Adrenal gland (tissue), 12 donors: Measurements from ENCODE around the gene REEP1. TPM values are rescaled to one million over a fixed set of nuclear protein-coding genes. Genes with fewer than 3 reads are reported as not detected.

Source experiments
- DNase-seq, 7 donors: peaks; one replicate each; pipeline ENCODE4 v3.0.0-alpha.2; 2019 to 2020
- H3K27ac ChIP-seq, 5 donors: fragments of 200-600 bp; sonication (generic) in 4 of 5; 1 replicate in 3 of 5; 2 replicates in 2 of 5; pipeline versions ENCODE4 v1.5.1 to v1.8.0; 2016 to 2020; ENCODE audit warnings: mild to moderate bottlenecking in 1 of 5
- H3K27me3 ChIP-seq: fragments of 200-600 bp; 2 replicates; pipeline ENCODE4 v1.8.0; 2021
- H3K36me3 ChIP-seq, 2 donors: fragments of 200-600 bp; replicated peaks in 1 of 2; 1 replicate in 1 of 2; 2 replicates in 1 of 2; pipeline versions ENCODE4 v1.5.1 to v1.8.0; 2018 to 2022
- H3K4me1 ChIP-seq, 2 donors: fragments of 200-600 bp; replicated peaks in 1 of 2; 1 replicate in 1 of 2; 2 replicates in 1 of 2; pipeline versions ENCODE4 v1.5.1 to v1.8.0; 2018 to 2021
- H3K4me3 ChIP-seq, 4 donors: fragments of 200-600 bp; sonication (generic) in 3 of 4; one replicate each; pipeline ENCODE4 v1.5.1; 2016 to 2018
- H3K9me3 ChIP-seq, 3 donors: fragments of 200-600 bp; sonication (generic) in 1 of 3; replicated peaks in 1 of 3; 1 replicate in 2 of 3; 2 replicates in 1 of 3; pipeline versions ENCODE4 v1.5.1 to v1.8.0; 2016 to 2021
- POLR2A ChIP-seq, 2 donors: fragments of 450-650 bp; IDR thresholded peaks; one replicate each; pipeline ENCODE4 v1.6.1; 2017; ENCODE audit warnings: antibody characterized with exemption in 2 of 2, mild to moderate bottlenecking in 2 of 2, moderate library complexity in 1 of 2
- WGBS, 4 donors: extraction: QIAGEN DNeasy Blood & Tissue Kit in 2 of 4; methylation state at CpG; one replicate each; pipeline versions ENCODE4 v1.1.5 to v1.1.7; 2013 to 2017; 5-methylcytosine and 5-hydroxymethylcytosine counted together
- intact Hi-C, 2 donors: fragments of 100-400 bp; cut with DNase I; formaldehyde crosslinking; loops; one replicate each; pipeline versions ENCODE4 v1.14.1 to v1.15.0; 2022 to 2023
- polyA plus RNA-seq, 3 donors: library from polyadenylated mRNA; stranded (reverse); fragments of 200-250 nt in 2 of 3; fragments of 350-450 nt in 1 of 3; fragmentation: Illumina TruSeq in 1 of 3; extraction: RNeasy Lipid Tissue Mini Kit (QIAGEN cat#74804) in 1 of 3; gene quantifications; one replicate each; pipeline ENCODE4 v1.2.3, GENCODE V29; 2013 to 2014
- total RNA-seq, 9 donors: library from RNA; depleted of rRNA in 4 of 9; stranded (reverse); fragments of >200 nt in 4 of 9; fragments of 120-200 nt in 1 of 9; fragmentation: NEBNext Ultra II Directional in 1 of 9; extraction: Animal tissue kit (Norgen Biotek cat#: 25700) in 1 of 9; gene quantifications; one replicate each; pipeline versions ENCODE4 v1.1.0 to v1.2.4, GENCODE V29; 2013 to 2023
- TF ChIP-seq, protein P1 (sequence below), 6 experiments: fragments of 450-650 bp in 4 of 6; fragments of 200-600 bp in 2 of 6; sonication (generic) in 1 of 6; IDR thresholded peaks; 1 replicate in 5 of 6; 2 replicates in 1 of 6; pipeline versions ENCODE4 v1.5.1 to v1.8.0; 2016 to 2021; ENCODE audit warnings: antibody characterized with exemption in 6 of 6, mild to moderate bottlenecking in 2 of 6, moderate library complexity in 1 of 6
- donor health status: healthy with polysubstance abuse.
- donor health status: Bipolar disorder and iron deficiency.
- donor health status: DM: yes; HTN: yes; CAD: no.
- donor health status: DM: no; HTN: no; CAD: no.
- donor health status: DM: no; HTN: no; CAD: no.
- donor health status: DM: yes; HTN: yes; CAD: no.

The REEP1 gene
- total and polyA plus RNA-seq, 12 donors, result 0.36 to 9.3 (median 3.1) TPM

DNA sequence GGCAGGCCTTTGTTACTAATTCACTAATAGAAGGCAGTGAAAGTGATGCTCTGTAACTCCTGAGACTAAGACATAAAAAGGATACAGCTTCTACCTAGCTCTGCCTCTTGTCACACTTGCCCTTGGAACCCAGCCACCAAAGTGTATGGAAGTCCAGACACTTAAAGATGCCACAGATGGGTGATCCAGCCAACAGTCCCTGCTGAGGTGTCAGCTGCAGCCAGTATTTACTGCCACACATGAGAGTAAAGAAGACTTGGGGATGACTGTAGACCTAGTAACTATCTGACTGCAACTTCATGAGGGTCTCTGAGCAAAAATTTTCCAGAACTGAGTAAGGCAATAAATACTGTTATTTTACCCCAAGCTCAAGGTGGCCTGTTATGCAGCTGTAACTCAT is 151.0 kb downstream of the REEP1 start:
- Histone ChIP-seq H3K27ac (peak overlapping the region in 2 of 5 donors; percentile 55 to 81), H3K4me1 (peaks cover 14 to 61% of the 10 kb centered on the region in 2 donors), H3K9me3 (no peaks in the 10 kb centered on the region), H3K27me3 (no peaks in the 10 kb centered on the region), H3K4me3 (no peak overlapping the region), H3K36me3 (no peaks in the 10 kb centered on the region)
- intact Hi-C loops, result no loop called here
- TF ChIP-seq POLR2A (IDR thresholded peaks at IDR 0.05), result no peak
- TF ChIP-seq, protein P1, sequence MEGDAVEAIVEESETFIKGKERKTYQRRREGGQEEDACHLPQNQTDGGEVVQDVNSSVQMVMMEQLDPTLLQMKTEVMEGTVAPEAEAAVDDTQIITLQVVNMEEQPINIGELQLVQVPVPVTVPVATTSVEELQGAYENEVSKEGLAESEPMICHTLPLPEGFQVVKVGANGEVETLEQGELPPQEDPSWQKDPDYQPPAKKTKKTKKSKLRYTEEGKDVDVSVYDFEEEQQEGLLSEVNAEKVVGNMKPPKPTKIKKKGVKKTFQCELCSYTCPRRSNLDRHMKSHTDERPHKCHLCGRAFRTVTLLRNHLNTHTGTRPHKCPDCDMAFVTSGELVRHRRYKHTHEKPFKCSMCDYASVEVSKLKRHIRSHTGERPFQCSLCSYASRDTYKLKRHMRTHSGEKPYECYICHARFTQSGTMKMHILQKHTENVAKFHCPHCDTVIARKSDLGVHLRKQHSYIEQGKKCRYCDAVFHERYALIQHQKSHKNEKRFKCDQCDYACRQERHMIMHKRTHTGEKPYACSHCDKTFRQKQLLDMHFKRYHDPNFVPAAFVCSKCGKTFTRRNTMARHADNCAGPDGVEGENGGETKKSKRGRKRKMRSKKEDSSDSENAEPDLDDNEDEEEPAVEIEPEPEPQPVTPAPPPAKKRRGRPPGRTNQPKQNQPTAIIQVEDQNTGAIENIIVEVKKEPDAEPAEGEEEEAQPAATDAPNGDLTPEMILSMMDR (IDR thresholded peaks at IDR 0.05), result no peak
- DNase-seq, result no peak

DNA sequence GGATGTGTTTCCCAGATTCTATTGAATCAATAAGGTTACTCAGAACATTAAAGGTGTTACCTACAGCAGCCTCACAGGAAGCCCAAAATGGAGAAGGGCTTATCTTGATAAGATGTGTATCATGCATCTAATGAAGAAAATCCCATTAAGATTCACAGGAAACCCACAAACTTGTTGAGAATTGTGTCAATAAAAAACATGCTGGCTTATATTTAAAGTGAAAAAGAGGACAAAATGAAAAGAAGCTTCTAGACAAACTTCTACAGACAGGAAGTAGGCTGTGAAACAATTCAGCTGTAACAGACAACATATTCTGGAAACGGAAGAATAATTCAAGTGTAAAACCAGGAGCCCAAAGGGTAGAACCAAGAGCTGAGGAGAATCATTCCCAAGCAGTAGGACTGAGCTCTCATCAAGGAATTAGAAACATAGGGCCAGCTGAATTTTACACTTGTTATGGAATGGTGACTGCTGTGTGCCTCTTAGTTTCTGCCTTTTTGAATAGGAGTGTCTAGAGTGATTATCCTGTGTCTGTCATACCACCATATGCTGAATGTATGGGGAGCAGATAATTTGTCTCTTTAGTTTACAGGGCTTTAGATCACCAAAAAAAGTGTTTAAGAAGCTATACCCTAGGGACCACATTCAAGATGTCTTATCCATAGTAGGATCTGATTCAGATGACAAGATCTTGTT is 151.8 kb downstream of the REEP1 start:
- no peaks in the 10 kb centered on the region for H3K36me3 ChIP-seq
- no peaks in the 10 kb centered on the region for H3K9me3 ChIP-seq
- intact Hi-C loops, result no loop called here
- no peak for DNase-seq
- H3K27ac ChIP-seq, result peak overlapping the region in 4 of 5 donors; percentile 55 to 81 (median 76)
- peaks cover 9 to 54% of the 10 kb centered on the region in 2 donors for H3K4me1 ChIP-seq
- TF ChIP-seq POLR2A (IDR thresholded peaks at IDR 0.05), result no peak
- TF ChIP-seq, protein P1 (IDR thresholded peaks at IDR 0.05), result no peak
- peak overlapping the region in 1 of 4 donors; percentile 18 for H3K4me3 ChIP-seq
- WGBS, 4 donors, result 7 to 61% (median 57%) methylated on average over 1 of the region's 1 CpG
- no peaks in the 10 kb centered on the region for H3K27me3 ChIP-seq

DNA sequence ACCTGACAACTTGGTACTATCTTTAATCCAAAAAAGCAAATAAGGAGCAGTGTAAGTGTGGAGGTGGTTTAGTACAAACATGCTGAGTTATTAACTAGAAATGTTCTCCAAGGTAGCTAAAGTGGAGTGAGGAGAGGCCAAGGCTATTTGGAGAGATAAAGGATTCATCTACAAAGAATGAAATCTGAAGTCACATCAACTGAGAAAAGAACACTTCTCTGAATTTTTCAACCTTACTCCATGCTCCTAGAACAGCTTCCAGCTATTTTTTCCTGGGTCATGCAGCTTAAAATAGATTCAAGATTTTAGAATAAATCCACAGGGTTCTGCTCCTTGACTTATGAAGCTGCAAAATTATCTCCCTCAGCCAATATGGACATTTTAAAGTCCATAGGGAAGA is 160.8 kb downstream of the REEP1 start:
- TF ChIP-seq, protein P1 (IDR thresholded peaks at IDR 0.05), result no peak
- TF ChIP-seq POLR2A (IDR thresholded peaks at IDR 0.05), result no peak
- Histone ChIP-seq H3K27ac (peak overlapping the region in 4 of 5 donors; percentile 26 to 42 (median 40)), H3K27me3 (no peaks in the 10 kb centered on the region), H3K4me3 (no peak overlapping the region), H3K4me1 (peaks cover 12 to 38% of the 10 kb centered on the region in 2 donors), H3K9me3 (no peaks in the 10 kb centered on the region), H3K36me3 (peaks cover 0 to 32% of the 10 kb centered on the region in 2 donors)
- DNase-seq, result no peak
- intact Hi-C loops, result no loop called here

DNA sequence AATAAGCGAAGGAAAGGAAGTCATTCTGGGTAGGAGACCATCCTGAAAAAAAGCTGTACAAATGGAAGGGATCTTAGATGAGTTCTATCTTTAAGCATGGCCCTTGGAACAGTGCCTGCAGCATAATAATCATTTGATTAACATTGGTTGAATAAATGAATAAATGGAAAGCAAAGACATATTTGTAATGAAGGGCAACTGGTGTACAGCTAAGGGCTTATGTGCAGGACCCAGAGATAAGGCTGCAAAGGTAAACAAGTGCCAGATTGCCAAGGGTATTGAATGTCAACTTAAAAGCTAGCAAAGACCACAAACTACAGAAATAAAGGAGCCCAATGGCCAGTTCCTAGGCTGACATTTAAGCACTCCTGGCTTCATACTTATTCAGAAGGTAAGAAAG is 161.6 kb downstream of the REEP1 start:
- Histone ChIP-seq H3K27ac (peak overlapping the region in 1 of 5 donors; percentile 10), H3K9me3 (no peaks in the 10 kb centered on the region), H3K4me3 (no peak overlapping the region), H3K4me1 (peaks cover 12 to 38% of the 10 kb centered on the region in 2 donors), H3K36me3 (peaks cover 0 to 40% of the 10 kb centered on the region in 2 donors), H3K27me3 (no peaks in the 10 kb centered on the region)
- DNase-seq, result no peak
- TF ChIP-seq POLR2A (IDR thresholded peaks at IDR 0.05), result no peak
- TF ChIP-seq, protein P1 (IDR thresholded peaks at IDR 0.05), result no peak
- 64 to 96% (median 90%) methylated on average over 1 of the region's 1 CpG for WGBS, 4 donors
- intact Hi-C loops, result no loop called here
